HL-60 (cell line): ENCODE results near the gene PGAM2.

Experiments
- DNase-seq, 2 experiments: peaks; one replicate each; pipeline ENCODE4 v3.0.0-alpha.2; 2010 to 2020; ENCODE audit warnings: low read depth in 1 of 2, low spot score in 1 of 2
- H3K27ac ChIP-seq: fragments of 250-450 bp; sonication (Bioruptor Pico); replicated peaks from 2 replicates; pipeline ENCODE4 v1.5.1; 2020; ENCODE audit warnings: mild to moderate bottlenecking, moderate library complexity
- H3K27me3 ChIP-seq: fragments of 250-450 bp; sonication (Bioruptor Pico); 2 replicates; pipeline ENCODE4 v1.5.1; 2021; ENCODE audit warnings: mild to moderate bottlenecking, moderate library complexity; ENCODE audit not compliant: insufficient read depth, poor library complexity, severe bottlenecking
- H3K4me3 ChIP-seq: replicated peaks from 2 replicates; pipeline ENCODE4 v1.5.1; 2011; ENCODE audit warnings: mild to moderate bottlenecking, control low read depth, low read length; ENCODE audit not compliant: insufficient read depth
- GABPA ChIP-seq: IDR thresholded peaks from 2 replicates; pipeline ENCODE4 v1.6.1; 2012; ENCODE audit warnings: low read depth
- POLR2AphosphoS5 ChIP-seq: IDR thresholded peaks from 2 replicates; pipeline ENCODE4 v1.6.1; 2012; ENCODE audit warnings: low read depth
- SPI1 ChIP-seq: IDR thresholded peaks from 2 replicates; pipeline ENCODE4 v1.6.1; 2012; ENCODE audit warnings: low read depth, mild to moderate bottlenecking, borderline replicate concordance
- TF ChIP-seq, protein P1 (sequence below): IDR thresholded peaks from 2 replicates; pipeline ENCODE4 v1.6.1; 2012; ENCODE audit warnings: low read depth; ENCODE audit not compliant: insufficient replicate concordance
- TF ChIP-seq, protein P2 (sequence below): IDR thresholded peaks from one replicate; pipeline ENCODE4 v1.5.1; 2011; ENCODE audit warnings: low read length, control low read depth, inconsistent platforms; ENCODE audit not compliant: insufficient read depth

The PGAM2 gene

DNA sequence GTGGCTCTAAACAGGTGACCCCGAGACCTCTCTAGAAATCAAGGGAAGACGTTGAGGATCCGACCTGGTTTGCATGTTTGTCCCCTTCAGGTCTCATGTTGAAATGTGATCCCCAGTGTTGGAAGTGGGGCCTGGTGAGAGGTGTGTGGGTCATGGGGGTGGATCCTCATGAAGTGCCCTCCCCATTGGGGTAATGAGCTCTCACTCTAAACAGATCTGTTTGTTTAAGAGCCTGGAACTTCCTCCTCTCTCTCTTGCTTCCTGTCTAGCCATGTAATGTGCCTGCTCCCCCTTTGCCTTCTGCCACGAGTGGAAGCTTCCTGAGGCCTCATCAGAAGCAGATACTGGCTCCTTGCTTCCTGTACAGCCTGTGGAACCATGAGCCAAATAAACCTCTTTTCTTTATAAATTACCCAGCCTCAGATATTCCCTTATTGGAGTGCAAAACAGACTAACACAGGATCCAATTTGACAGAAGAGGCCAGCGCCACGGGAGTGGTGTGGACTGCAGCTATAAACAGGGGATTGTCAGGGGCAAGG, 27.8 kb upstream of the PGAM2 start:
- peak in 1 of 2 experiments; percentile 30 for DNase-seq
- Histone ChIP-seq H3K27me3 (no peaks in the 10 kb centered on the region), H3K27ac (0 out of 2 replicates have a peak overlapping the region, but pooled peaks have one; percentile 9), H3K4me3 (no peak overlapping the region)
- TF ChIP-seq, protein P1, sequence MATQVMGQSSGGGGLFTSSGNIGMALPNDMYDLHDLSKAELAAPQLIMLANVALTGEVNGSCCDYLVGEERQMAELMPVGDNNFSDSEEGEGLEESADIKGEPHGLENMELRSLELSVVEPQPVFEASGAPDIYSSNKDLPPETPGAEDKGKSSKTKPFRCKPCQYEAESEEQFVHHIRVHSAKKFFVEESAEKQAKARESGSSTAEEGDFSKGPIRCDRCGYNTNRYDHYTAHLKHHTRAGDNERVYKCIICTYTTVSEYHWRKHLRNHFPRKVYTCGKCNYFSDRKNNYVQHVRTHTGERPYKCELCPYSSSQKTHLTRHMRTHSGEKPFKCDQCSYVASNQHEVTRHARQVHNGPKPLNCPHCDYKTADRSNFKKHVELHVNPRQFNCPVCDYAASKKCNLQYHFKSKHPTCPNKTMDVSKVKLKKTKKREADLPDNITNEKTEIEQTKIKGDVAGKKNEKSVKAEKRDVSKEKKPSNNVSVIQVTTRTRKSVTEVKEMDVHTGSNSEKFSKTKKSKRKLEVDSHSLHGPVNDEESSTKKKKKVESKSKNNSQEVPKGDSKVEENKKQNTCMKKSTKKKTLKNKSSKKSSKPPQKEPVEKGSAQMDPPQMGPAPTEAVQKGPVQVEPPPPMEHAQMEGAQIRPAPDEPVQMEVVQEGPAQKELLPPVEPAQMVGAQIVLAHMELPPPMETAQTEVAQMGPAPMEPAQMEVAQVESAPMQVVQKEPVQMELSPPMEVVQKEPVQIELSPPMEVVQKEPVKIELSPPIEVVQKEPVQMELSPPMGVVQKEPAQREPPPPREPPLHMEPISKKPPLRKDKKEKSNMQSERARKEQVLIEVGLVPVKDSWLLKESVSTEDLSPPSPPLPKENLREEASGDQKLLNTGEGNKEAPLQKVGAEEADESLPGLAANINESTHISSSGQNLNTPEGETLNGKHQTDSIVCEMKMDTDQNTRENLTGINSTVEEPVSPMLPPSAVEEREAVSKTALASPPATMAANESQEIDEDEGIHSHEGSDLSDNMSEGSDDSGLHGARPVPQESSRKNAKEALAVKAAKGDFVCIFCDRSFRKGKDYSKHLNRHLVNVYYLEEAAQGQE = no peak
- TF ChIP-seq POLR2AphosphoS5 (no peak), SPI1 (no peak), GABPA (no peak)
- TF ChIP-seq, protein P2, sequence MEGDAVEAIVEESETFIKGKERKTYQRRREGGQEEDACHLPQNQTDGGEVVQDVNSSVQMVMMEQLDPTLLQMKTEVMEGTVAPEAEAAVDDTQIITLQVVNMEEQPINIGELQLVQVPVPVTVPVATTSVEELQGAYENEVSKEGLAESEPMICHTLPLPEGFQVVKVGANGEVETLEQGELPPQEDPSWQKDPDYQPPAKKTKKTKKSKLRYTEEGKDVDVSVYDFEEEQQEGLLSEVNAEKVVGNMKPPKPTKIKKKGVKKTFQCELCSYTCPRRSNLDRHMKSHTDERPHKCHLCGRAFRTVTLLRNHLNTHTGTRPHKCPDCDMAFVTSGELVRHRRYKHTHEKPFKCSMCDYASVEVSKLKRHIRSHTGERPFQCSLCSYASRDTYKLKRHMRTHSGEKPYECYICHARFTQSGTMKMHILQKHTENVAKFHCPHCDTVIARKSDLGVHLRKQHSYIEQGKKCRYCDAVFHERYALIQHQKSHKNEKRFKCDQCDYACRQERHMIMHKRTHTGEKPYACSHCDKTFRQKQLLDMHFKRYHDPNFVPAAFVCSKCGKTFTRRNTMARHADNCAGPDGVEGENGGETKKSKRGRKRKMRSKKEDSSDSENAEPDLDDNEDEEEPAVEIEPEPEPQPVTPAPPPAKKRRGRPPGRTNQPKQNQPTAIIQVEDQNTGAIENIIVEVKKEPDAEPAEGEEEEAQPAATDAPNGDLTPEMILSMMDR = no peak

DNA sequence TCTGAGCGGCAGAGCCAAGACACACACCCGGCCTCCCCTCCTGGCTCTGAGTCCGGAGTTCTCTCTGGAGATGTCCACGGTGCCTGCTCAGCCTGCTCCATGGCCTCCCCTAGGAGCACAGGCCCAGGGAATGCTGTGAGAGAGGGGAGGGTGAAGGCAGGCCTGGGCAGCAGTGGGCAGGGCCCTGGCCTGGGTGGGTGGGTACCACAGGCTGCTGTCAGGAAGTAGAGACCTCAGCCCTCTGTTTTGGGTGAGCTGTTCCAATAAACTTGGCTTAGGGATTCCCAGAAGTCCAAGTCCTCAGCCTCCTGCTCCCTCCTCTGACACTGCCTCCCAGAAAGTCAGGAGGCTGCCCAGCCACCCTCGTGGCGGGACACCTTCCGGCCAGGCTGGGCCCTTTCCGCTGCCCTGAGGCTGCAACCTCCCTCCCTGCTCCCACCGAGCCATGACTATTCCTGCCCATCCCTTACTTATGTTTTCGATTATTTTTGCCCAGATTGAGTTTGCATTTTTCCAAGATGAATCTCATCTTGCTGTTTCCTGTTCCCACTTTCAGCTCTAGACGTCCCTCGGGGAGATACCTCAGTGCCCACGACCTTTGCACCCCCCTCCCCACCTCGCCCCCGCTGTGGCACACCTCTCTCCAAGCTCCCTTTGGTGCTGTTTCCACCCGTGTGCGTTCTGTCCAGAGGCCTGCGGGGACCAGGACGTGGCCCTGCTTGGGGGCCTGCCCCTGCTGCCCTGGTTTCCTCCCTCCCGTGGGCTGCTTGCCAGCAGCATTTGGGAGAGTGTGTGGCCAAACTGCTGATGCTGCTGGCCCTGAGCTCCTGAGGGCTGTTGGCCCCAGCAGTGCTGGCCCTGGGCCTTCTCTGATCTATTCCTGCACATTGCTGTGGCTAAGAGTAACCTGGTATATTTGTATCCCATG, 22.8 kb upstream of the PGAM2 start:
- H3K27ac ChIP-seq = no peak overlapping the region
- no peak for DNase-seq
- H3K4me3 ChIP-seq = no peak overlapping the region
- TF ChIP-seq, protein P2 = no peak
- TF ChIP-seq GABPA (no peak), SPI1 (no peak), POLR2AphosphoS5 (no peak)
- TF ChIP-seq, protein P1 = no peak
- no peaks in the 10 kb centered on the region for H3K27me3 ChIP-seq

DNA sequence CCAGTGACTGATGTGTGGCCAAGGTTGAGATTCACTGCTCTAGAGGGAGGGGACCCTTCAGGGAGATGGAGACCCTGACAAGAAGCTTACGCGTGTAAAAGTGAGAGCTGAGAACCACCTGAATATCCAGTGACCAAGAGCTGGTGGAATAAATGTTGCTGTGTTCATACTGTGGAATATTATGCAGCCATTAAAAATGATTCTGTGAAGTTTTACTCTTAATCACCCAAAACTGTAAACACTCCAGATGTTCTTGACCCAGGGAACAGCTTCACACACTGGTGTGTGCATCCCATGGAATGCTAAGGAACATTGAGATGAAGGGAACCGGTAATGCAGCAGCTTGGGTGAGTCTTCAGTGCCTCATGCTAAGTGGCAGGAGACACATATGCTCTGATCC, 21.3 kb upstream of the PGAM2 start:
- TF ChIP-seq GABPA (no peak), SPI1 (no peak), POLR2AphosphoS5 (no peak)
- TF ChIP-seq, protein P2 = no peak
- TF ChIP-seq, protein P1 = no peak
- Histone ChIP-seq H3K4me3 (no peak overlapping the region), H3K27ac (no peak overlapping the region), H3K27me3 (no peaks in the 10 kb centered on the region)
- no peak for DNase-seq
